Measurements from ENCODE around the gene MAN2A1. TPM values are rescaled to one million over a fixed set of nuclear protein-coding genes. Genes with fewer than 3 reads are reported as not detected.

Gene MAN2A1
- total RNA-seq, 1 experiment from 2014 or later, result 35.4 TPM

GRCh38 chr5:109767184-109767995 is 77.7 kb downstream of the MAN2A1 start:
- H3K27me3 ChIP-seq (ENCODE audit: insufficient read depth, low read length), result no peaks in the 10 kb centered on the region
- H3K4me1 ChIP-seq (ENCODE audit: control insufficient read depth in 1 of 2, insufficient read depth in 2 of 2, low read length in 2 of 2), result no peaks in the 10 kb centered on the region
- intact Hi-C loops (cut with micrococcal nuclease), result no loop called here
- no peak overlapping the region for H3K9ac ChIP-seq (ENCODE audit: low read length)
- no peaks in the 10 kb centered on the region for H3K9me3 ChIP-seq (ENCODE audit: control insufficient read depth in 1 of 2, insufficient read depth in 1 of 2, low read depth in 1 of 2, low read length in 2 of 2)
- H3K36me3 ChIP-seq (ENCODE audit: control insufficient read depth in 1 of 2, insufficient read depth in 2 of 2, low read length in 2 of 2), result no peaks in the 10 kb centered on the region; a peak in 1 of 4 replicates
- RAD21 ChIA-PET (ENCODE audit: low non-redundant PET in 1 of 2, low total read pairs in 2 of 2, uncharacterized antibody in 2 of 2, unreplicated experiment in 2 of 2), result no interaction called here
- H3K4me3 ChIP-seq (replicated peaks in 1 of 2; ENCODE audit: low read depth in 1 of 2, low read length in 2 of 2), result no peak overlapping the region
- POLR2A ChIA-PET, result no interaction called here
- CTCF ChIA-PET, result no interaction called here
- no peak overlapping the region for H3K27ac ChIP-seq (ENCODE audit: low read depth, low read length)
- H3K9me2 ChIP-seq (ENCODE audit: insufficient read depth), result no peaks in the 10 kb centered on the region
- H4K20me1 ChIP-seq (ENCODE audit: insufficient read depth), result no peaks in the 10 kb centered on the region
- H2AFZ ChIP-seq (ENCODE audit: low read depth, low read length, poor library complexity, severe bottlenecking), result no peak overlapping the region
- DNase-seq (ENCODE audit: low read depth, low spot score) (no peak), ATAC-seq (no peak)
- H3K4me2 ChIP-seq (ENCODE audit: low read length), result no peak overlapping the region
- H3K79me2 ChIP-seq (ENCODE audit: insufficient read depth, low read length), result no peaks in the 10 kb centered on the region
- no TSS peak for BruUV-seq (replicated peaks)
- TF ChIP-seq REST (IDR thresholded peaks at IDR 0.05; ENCODE audit: low read depth) (no peak), SRF (IDR thresholded peaks at IDR 0.05; ENCODE audit: low read depth) (no peak)

- Histone ChIP-seq H3K79me2 (ENCODE audit: insufficient read depth, low read length) (no peaks in the 10 kb centered on the region), H4K20me1 (ENCODE audit: insufficient read depth) (no peaks in the 10 kb centered on the region), H3K36me3 (ENCODE audit: control insufficient read depth in 1 of 2, insufficient read depth in 2 of 2, low read length in 2 of 2) (no peaks in the 10 kb centered on the region; a peak in 1 of 4 replicates), H3K9me2 (ENCODE audit: insufficient read depth) (no peaks in the 10 kb centered on the region), H3K4me2 (ENCODE audit: low read length) (no peak overlapping the region), H3K9ac (ENCODE audit: low read length) (no peak overlapping the region), H3K27me3 (ENCODE audit: insufficient read depth, low read length) (no peaks in the 10 kb centered on the region), H3K27ac (ENCODE audit: low read depth, low read length) (no peak overlapping the region), H3K9me3 (ENCODE audit: control insufficient read depth in 1 of 2, insufficient read depth in 1 of 2, low read depth in 1 of 2, low read length in 2 of 2) (no peaks in the 10 kb centered on the region), H2AFZ (ENCODE audit: low read depth, low read length, poor library complexity, severe bottlenecking) (no peak overlapping the region), H3K4me3 (replicated peaks in 1 of 2; ENCODE audit: low read depth in 1 of 2, low read length in 2 of 2) (no peak overlapping the region), H3K4me1 (ENCODE audit: control insufficient read depth in 1 of 2, insufficient read depth in 2 of 2, low read length in 2 of 2) (no peaks in the 10 kb centered on the region)
- no peak for ATAC-seq
- RAD21 ChIA-PET (ENCODE audit: low non-redundant PET in 1 of 2, low total read pairs in 2 of 2, uncharacterized antibody in 2 of 2, unreplicated experiment in 2 of 2), result no interaction called here
- POLR2A ChIA-PET, result no interaction called here
- CTCF ChIA-PET, result no interaction called here
- intact Hi-C loops (cut with micrococcal nuclease), result no loop called here
- DNase-seq (ENCODE audit: low read depth, low spot score), result no peak
- no TSS peak for BruUV-seq (replicated peaks)
- TF ChIP-seq ZFX (IDR thresholded peaks at IDR 0.05) (no peak), CTCF (IDR thresholded peaks at IDR 0.05 in 2 of 3, conservative IDR thresholded peaks at IDR 0.05 in 1 of 3; ENCODE audit: borderline replicate concordance in 1 of 3, insufficient read depth in 1 of 3, low read depth in 2 of 3, low read length in 2 of 3) (no peak), EZH2 (IDR thresholded peaks at IDR 0.05) (no peak), SP1 (IDR thresholded peaks at IDR 0.05; ENCODE audit: low read depth) (no peak), ZBTB33 (IDR thresholded peaks at IDR 0.05; ENCODE audit: extremely low read depth, insufficient replicate concordance, low read length) (no peak), TCF7L2 (IDR thresholded peaks at IDR 0.05; ENCODE audit: borderline replicate concordance, extremely low read depth, insufficient read depth, insufficient read length) (no peak), RAD21 (IDR thresholded peaks at IDR 0.05; ENCODE audit: low read depth) (no peak), SRF (IDR thresholded peaks at IDR 0.05; ENCODE audit: low read depth) (no peak), FOSL1 (IDR thresholded peaks at IDR 0.05; ENCODE audit: low read depth) (no peak)
- TF ChIP-seq, protein P1, sequence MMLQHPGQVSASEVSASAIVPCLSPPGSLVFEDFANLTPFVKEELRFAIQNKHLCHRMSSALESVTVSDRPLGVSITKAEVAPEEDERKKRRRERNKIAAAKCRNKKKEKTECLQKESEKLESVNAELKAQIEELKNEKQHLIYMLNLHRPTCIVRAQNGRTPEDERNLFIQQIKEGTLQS (IDR thresholded peaks at IDR 0.05), result no peak
These were observed 78.3 kb downstream of the MAN2A1 start for GRCh38 chr5:109767997-109768396.

Measured in HCT116 (cell line).